H1 (cell line): Measurements from ENCODE around the gene VAT1L. TPM values are rescaled to one million over a fixed set of nuclear protein-coding genes. Genes with fewer than 3 reads are reported as not detected.

Experiments
- NRF1 ChIP-seq: IDR thresholded peaks from 2 replicates; pipeline ENCODE4 v1.6.1; 2011; ENCODE audit warnings: mild to moderate bottlenecking, low read depth, low read length, improper control_type of control experiment
- polyA plus RNA-seq, 7 experiments: library from polyadenylated mRNA; depleted of rRNA in 3 of 7; stranded (reverse) in 5 of 7; unstranded in 2 of 7; fragments of >200 nt in 5 of 7; fragments of 200-250 nt in 2 of 7; gene quantifications; 1 replicate in 5 of 7; 2 replicates in 1 of 7; 4 replicates in 1 of 7; pipeline versions ENCODE4 v1.2.1 to v1.2.3, GENCODE V29; 2011 to 2013; ENCODE audit warnings: missing spikeins in 2 of 7, mixed read lengths in 2 of 7
- total RNA-seq: library from RNA; stranded (reverse); fragmentation: NEBNext Ultra II Directional; extraction: Animal tissue kit (Norgen Biotek cat#: 25700); gene quantifications from 2 replicates; pipeline ENCODE4 v1.2.1, GENCODE V29; 2021

VAT1L gene
- total and polyA plus RNA-seq, 2 of the 8 experiments (the other 6 are each of a cell fraction or from before 2014, with no cell fraction given), result 46.3 to 48.2 TPM

DNA sequence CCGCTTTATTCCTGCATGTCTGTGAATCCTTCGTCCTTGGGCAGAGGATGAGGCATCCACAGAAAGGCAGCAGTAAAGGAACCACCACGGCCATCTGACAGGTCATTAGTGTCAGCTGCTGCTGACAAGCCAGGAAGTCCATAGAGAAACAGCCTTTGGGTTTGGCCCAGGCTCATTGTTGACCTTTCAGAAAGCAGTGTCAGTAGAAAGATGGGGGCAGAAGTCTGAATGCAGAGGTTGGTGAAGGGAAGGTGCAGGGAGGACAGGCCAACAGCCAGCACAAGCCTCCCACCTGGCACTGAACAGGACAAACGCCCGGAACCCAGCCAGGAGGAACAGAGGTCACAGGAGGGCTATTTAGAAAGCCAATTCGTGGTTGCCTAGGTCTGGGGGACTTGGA, 105.8 kb downstream of the VAT1L start (continued):
- TF ChIP-seq NRF1, result no peak
